Calu3 (cell line): Measurements from ENCODE around the gene HOXB4. TPM values are rescaled to one million over a fixed set of nuclear protein-coding genes. Genes with fewer than 3 reads are reported as not detected.

Experiments
- BruUV-seq: library from RNA; stranded (reverse); fragments of 400-500 nt; replicated peaks from 2 replicates; lab custom pipeline; 2021; lab: Mats Ljungman, UMichigan
- CTCF ChIA-PET: fragments of 300-600 bp; sonication (Branson Sonifier 250); formaldehyde crosslinking; loops from one replicate; lab custom pipeline; 2022; ENCODE audit warnings: antibody characterized with exemption; lab: Charles Lee
- DNase-seq: peaks from one replicate; pipeline ENCODE4 v3.0.0; 2022
- H3K27ac Mint-ChIP-seq: one replicate; pipeline ENCODE4 v1.8.0; 2022; ENCODE audit warnings: mixed read lengths; ENCODE audit not compliant: unreplicated experiment
- H3K27me3 Mint-ChIP-seq: one replicate; pipeline ENCODE4 v1.8.0; 2022; ENCODE audit warnings: mixed read lengths; ENCODE audit not compliant: unreplicated experiment
- H3K36me3 Mint-ChIP-seq: one replicate; pipeline ENCODE4 v1.8.0; 2022; ENCODE audit warnings: mild to moderate bottlenecking, moderate library complexity, mixed read lengths; ENCODE audit not compliant: insufficient read depth, unreplicated experiment
- H3K4me1 Mint-ChIP-seq: one replicate; pipeline ENCODE4 v1.8.0; 2022; ENCODE audit warnings: mild to moderate bottlenecking, low read depth, mixed read lengths; ENCODE audit not compliant: unreplicated experiment
- H3K4me3 Mint-ChIP-seq: one replicate; pipeline ENCODE4 v1.8.0; 2022; ENCODE audit warnings: mild to moderate bottlenecking, low read depth, moderate library complexity, mixed read lengths; ENCODE audit not compliant: unreplicated experiment
- H3K9me3 Mint-ChIP-seq: one replicate; pipeline ENCODE4 v1.8.0; 2022; ENCODE audit warnings: low read depth, mixed read lengths; ENCODE audit not compliant: unreplicated experiment
- intact Hi-C: fragments of 100-400 bp; cut with micrococcal nuclease; formaldehyde crosslinking; loops from one replicate; pipeline ENCODE4 v1.10.0; 2022; ENCODE audit not compliant: unreplicated experiment
- total RNA-seq: library from RNA; stranded (reverse); gene quantifications from 2 replicates; pipeline ENCODE4 v1.2.3, GENCODE V29; 2022
- TF ChIP-seq, protein P1 (sequence below): fragments of 200-600 bp; IDR thresholded peaks from one replicate; pipeline ENCODE4 v1.8.0; 2022; ENCODE audit warnings: antibody characterized with exemption; ENCODE audit not compliant: unreplicated experiment

HOXB4 gene
- total RNA-seq, 1 experiment from 2014 or later, result 28.0 TPM

DNA sequence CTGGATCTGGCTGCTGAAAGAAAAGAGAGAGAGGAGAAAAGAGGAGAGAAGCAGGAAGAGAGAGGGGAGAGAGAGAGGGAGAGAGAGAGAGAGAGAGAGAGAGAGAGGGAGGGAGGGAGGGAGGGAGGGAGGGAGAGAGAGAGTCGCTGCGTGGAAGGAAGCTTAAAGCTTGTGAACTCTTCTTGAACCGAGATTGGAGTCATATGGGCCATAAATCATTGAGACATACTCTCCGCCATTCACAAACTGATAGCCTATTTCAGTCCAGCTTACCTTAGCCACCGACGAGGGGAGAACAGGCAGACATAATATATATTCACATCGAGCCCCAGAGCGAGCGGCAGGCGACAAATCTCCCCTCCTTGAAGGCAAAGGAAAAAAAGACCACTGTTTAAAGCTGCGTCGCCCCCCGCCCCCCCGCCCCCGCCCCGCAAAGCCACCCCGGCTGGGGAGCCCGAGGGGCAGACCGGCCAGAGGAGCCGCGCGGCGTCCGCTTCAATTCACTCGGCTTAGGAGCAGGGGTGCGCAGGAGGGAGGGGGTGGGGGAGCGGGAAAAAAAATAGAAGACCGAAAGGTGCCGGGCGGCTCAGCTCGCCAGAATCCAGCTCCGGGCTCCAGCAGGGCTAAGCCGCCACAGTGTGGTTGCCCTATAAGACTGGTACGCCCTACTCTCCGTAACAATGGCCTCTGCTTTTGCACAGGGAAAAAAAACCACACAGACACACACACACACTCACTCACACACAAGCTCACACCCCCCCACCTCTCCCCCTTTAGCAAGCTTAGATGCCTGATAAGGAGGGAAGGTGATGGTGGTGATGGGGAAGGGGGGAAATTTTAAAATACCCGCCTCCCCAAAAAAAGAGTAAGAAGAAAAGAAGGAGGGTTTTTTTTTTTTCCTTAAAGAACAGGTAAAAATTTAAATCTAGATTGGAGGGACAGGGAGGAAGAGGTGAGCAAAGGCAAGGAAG lies 22.6 kb downstream of the HOXB4 start:
- Mint-ChIP-seq H3K36me3 (peaks cover 87% of the 10 kb centered on the region), H3K9me3 (no peaks in the 10 kb centered on the region), H3K4me3 (peak overlapping the region; percentile 64), H3K27me3 (no peaks in the 10 kb centered on the region), H3K4me1 (peaks cover 66% of the 10 kb centered on the region), H3K27ac (peak overlapping the region; percentile 47)
- no TSS peak for BruUV-seq
- CTCF ChIA-PET, result interaction anchor here (0.6 to 1.5 kb wide), 14 partner anchors 9 to 404 kb away, joined by 3 to 6 read pairs (median 3); no protein-coding TSS in a partner anchor
- no peak for DNase-seq
- TF ChIP-seq, protein P1, sequence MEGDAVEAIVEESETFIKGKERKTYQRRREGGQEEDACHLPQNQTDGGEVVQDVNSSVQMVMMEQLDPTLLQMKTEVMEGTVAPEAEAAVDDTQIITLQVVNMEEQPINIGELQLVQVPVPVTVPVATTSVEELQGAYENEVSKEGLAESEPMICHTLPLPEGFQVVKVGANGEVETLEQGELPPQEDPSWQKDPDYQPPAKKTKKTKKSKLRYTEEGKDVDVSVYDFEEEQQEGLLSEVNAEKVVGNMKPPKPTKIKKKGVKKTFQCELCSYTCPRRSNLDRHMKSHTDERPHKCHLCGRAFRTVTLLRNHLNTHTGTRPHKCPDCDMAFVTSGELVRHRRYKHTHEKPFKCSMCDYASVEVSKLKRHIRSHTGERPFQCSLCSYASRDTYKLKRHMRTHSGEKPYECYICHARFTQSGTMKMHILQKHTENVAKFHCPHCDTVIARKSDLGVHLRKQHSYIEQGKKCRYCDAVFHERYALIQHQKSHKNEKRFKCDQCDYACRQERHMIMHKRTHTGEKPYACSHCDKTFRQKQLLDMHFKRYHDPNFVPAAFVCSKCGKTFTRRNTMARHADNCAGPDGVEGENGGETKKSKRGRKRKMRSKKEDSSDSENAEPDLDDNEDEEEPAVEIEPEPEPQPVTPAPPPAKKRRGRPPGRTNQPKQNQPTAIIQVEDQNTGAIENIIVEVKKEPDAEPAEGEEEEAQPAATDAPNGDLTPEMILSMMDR, result no peak
- intact Hi-C loops, result no loop called here

DNA sequence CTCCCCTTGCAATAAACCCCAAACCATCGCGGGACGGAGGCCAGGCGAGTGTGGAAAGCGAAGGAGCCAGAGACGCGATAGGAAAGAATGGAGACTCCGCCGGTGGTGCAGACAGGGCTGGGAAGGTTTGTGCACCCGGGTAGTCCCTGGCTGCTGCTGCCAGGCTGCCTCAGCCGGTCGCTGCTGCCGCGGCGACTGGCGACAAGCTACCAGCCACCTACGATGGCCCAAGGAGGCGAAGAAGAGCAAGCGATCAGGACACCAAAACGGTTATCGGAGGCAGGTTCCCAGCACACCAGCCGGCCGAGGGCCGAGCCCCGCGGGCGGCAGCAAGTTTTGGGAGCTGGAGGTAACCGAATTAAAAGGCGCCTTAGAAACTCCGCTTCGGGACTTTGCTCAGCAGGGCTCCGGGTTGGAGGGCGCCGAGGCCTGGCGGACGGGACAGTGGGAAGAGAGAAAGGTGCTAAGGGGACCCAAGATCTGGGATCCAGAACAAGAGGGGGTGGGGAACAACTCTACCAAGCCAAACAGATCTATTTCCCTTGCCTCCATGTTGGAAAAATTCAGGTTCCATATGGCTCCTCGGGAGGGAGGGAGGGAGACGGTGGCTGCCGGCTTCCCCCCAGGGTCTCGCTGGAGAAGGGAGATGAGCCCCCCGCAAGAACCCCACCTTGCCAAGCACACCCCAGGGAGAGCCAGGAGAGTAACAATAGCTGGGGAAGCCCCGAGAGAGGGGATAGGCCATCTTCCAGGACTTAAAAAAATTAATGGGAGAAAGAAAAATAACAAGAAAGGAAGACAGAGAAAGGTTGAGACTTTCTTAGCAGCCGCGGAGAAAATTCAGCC lies 23.5 kb downstream of the HOXB4 start:
- Mint-ChIP-seq H3K4me3 (peak overlapping the region; percentile 64), H3K4me1 (peaks cover 57% of the 10 kb centered on the region), H3K27ac (peak overlapping the region; percentile 47), H3K9me3 (no peaks in the 10 kb centered on the region), H3K27me3 (no peaks in the 10 kb centered on the region), H3K36me3 (peaks cover 91% of the 10 kb centered on the region)
- intact Hi-C loops, result no loop called here
- no peak for DNase-seq
- CTCF ChIA-PET, result interaction anchor here (0.6 to 1.5 kb wide), 7 partner anchors 8 to 289 kb away, joined by 3 to 6 read pairs (median 5); no protein-coding TSS in a partner anchor
- BruUV-seq, result no TSS peak
- TF ChIP-seq, protein P1, result no peak

DNA sequence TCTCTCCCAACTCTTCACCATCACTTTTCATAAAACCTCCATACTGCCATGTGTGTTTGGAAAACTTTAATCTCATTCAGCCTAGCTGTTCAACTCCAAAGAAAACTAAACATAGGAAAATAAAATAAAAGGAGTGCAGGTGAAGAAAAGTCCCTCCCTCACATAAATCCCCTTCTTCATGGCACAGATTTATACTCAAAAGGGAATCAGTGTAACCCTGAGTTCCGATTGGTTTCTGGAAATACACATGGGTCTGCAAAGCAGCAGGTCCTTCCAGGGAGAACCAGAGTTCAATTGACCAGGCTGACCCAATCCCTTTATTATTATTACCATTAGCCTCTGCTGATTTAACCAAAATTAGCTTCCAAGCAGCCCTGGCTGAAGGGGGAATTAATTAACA lies 24.3 kb downstream of the HOXB4 start:
- DNase-seq, result no peak
- H3K27ac Mint-ChIP-seq, result peak overlapping the region; percentile 47
- intact Hi-C loops, result no loop called here
- peak overlapping the region; percentile 64 for H3K4me3 Mint-ChIP-seq
- H3K36me3 Mint-ChIP-seq, result peaks cover 90% of the 10 kb centered on the region
- H3K4me1 Mint-ChIP-seq, result peaks cover 49% of the 10 kb centered on the region
- TF ChIP-seq, protein P1, result no peak
- no peaks in the 10 kb centered on the region for H3K27me3 Mint-ChIP-seq
- no TSS peak for BruUV-seq
- no peaks in the 10 kb centered on the region for H3K9me3 Mint-ChIP-seq
- CTCF ChIA-PET, result interaction anchor here (0.7 kb wide), 2 partner anchors 8 to 760 kb away, joined by 3 read pairs; no protein-coding TSS in a partner anchor

DNA sequence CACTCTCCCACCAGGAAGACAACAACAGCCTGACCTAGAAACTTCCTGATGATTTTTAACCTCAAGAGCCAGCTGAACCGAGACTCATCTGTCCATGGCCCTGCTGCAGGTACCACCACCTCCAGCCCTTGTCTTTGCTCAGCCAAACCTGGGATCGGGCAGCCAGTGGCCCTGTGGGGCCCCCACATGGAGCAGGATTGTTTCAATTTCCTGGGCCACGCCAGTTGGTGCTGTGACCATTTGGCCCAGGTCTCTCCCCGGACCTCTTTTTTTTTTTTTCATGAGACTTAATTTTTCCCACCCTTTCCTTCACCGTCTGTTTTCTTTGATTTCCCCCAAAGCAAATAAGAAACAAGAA lies 25.0 kb downstream of the HOXB4 start:
- Mint-ChIP-seq H3K36me3 (peaks cover 90% of the 10 kb centered on the region), H3K27me3 (no peaks in the 10 kb centered on the region), H3K9me3 (no peaks in the 10 kb centered on the region), H3K4me1 (peaks cover 42% of the 10 kb centered on the region), H3K27ac (peak overlapping the region; percentile 47), H3K4me3 (peak overlapping the region; percentile 64)
- no TSS peak for BruUV-seq
- DNase-seq, result no peak
- intact Hi-C loops, result no loop called here
- TF ChIP-seq, protein P1, result no peak
- CTCF ChIA-PET, result no interaction called here
